Measurements from ENCODE around the gene FILIP1L. TPM values are rescaled to one million over a fixed set of nuclear protein-coding genes. Genes with fewer than 3 reads are reported as not detected.

FILIP1L gene
- total RNA-seq, 1 experiment from 2014 or later, result 4.3 TPM

- Histone ChIP-seq H3K27ac (ENCODE audit: low read depth, low read length, poor library complexity, severe bottlenecking) (no peak overlapping the region), H3K27me3 (replicated peaks; ENCODE audit: insufficient read depth, low read depth, low read length, poor library complexity) (no peaks in the 10 kb centered on the region), H3K9me3 (ENCODE audit: low read depth, low read length, poor library complexity, severe bottlenecking) (no peaks in the 10 kb centered on the region), H3K4me1 (ENCODE audit: insufficient read depth, low read length, poor library complexity, severe bottlenecking) (peaks cover 3% of the 10 kb centered on the region), H3K4me3 (ENCODE audit: low read depth, low read length, poor library complexity, severe bottlenecking) (no peak overlapping the region), H3K36me3 (ENCODE audit: insufficient read depth, low read length, poor library complexity, severe bottlenecking) (no peaks in the 10 kb centered on the region)
- TF ChIP-seq CTCF (conservative IDR thresholded peaks at IDR 0.05; ENCODE audit: low read depth, low read length) (no peak), EZH2 (IDR thresholded peaks at IDR 0.05; ENCODE audit: borderline replicate concordance, low read depth, low read length, poor library complexity, severe bottlenecking) (no peak)
- POLR2A ChIA-PET (ENCODE audit: low non-redundant PET), result no interaction called here
- CTCF ChIA-PET, result no interaction called here
- intact Hi-C loops (cut with micrococcal nuclease; ENCODE audit: unreplicated experiment), result no loop called here
- no peak for DNase-seq (ENCODE audit: low spot score)
- no TSS peak for BruUV-seq (replicated peaks)
Measured at GRCh38 chr3:99931059-99931458, 183.2 kb downstream of the FILIP1L start.

- ChIA-PET POLR2A (ENCODE audit: low non-redundant PET) (no interaction called here), CTCF (no interaction called here)
- DNase-seq (ENCODE audit: low spot score), result no peak
- peaks cover 3% of the 10 kb centered on the region for H3K4me1 ChIP-seq (ENCODE audit: insufficient read depth, low read length, poor library complexity, severe bottlenecking)
- H3K9me3 ChIP-seq (ENCODE audit: low read depth, low read length, poor library complexity, severe bottlenecking), result no peaks in the 10 kb centered on the region
- no peak for TF ChIP-seq EZH2 (IDR thresholded peaks at IDR 0.05; ENCODE audit: borderline replicate concordance, low read depth, low read length, poor library complexity, severe bottlenecking)
- no peak for TF ChIP-seq CTCF (conservative IDR thresholded peaks at IDR 0.05; ENCODE audit: low read depth, low read length)
- no TSS peak for BruUV-seq (replicated peaks)
- no peak overlapping the region for H3K4me3 ChIP-seq (ENCODE audit: low read depth, low read length, poor library complexity, severe bottlenecking)
- intact Hi-C loops (cut with micrococcal nuclease; ENCODE audit: unreplicated experiment), result no loop called here
- no peaks in the 10 kb centered on the region for H3K36me3 ChIP-seq (ENCODE audit: insufficient read depth, low read length, poor library complexity, severe bottlenecking)
- H3K27me3 ChIP-seq (replicated peaks; ENCODE audit: insufficient read depth, low read depth, low read length, poor library complexity), result no peaks in the 10 kb centered on the region
- no peak overlapping the region for H3K27ac ChIP-seq (ENCODE audit: low read depth, low read length, poor library complexity, severe bottlenecking)
Measured at GRCh38 chr3:99929745-99930139, 184.6 kb downstream of the FILIP1L start.

GRCh38 chr3:99928771-99929744 is 185.2 kb downstream of the FILIP1L start:
- Histone ChIP-seq H3K36me3 (ENCODE audit: insufficient read depth, low read length, poor library complexity, severe bottlenecking) (no peaks in the 10 kb centered on the region), H3K9me3 (ENCODE audit: low read depth, low read length, poor library complexity, severe bottlenecking) (no peaks in the 10 kb centered on the region), H3K27me3 (replicated peaks; ENCODE audit: insufficient read depth, low read depth, low read length, poor library complexity) (no peaks in the 10 kb centered on the region), H3K4me3 (ENCODE audit: low read depth, low read length, poor library complexity, severe bottlenecking) (no peak overlapping the region), H3K27ac (ENCODE audit: low read depth, low read length, poor library complexity, severe bottlenecking) (no peak overlapping the region), H3K4me1 (ENCODE audit: insufficient read depth, low read length, poor library complexity, severe bottlenecking) (peaks cover 3% of the 10 kb centered on the region)
- DNase-seq (ENCODE audit: low spot score), result no peak
- no TSS peak for BruUV-seq (replicated peaks)
- POLR2A ChIA-PET (ENCODE audit: low non-redundant PET), result no interaction called here
- intact Hi-C loops (cut with micrococcal nuclease; ENCODE audit: unreplicated experiment), result no loop called here
- TF ChIP-seq EZH2 (IDR thresholded peaks at IDR 0.05; ENCODE audit: borderline replicate concordance, low read depth, low read length, poor library complexity, severe bottlenecking) (no peak), CTCF (conservative IDR thresholded peaks at IDR 0.05; ENCODE audit: low read depth, low read length) (0 out of 2 replicates have a peak, but pooled peaks have one; percentile 15)
- CTCF ChIA-PET, result no interaction called here
